HepG2 (cell line): ENCODE measurements around the gene MUL1. TPM values are rescaled to one million over a fixed set of nuclear protein-coding genes. Genes with fewer than 3 reads are reported as not detected.

ENCODE experiments used
- AHR ChIP-seq: IDR thresholded peaks from 2 replicates; pipeline ENCODE4 v1.6.1; 2018; ENCODE audit warnings: missing genetic modification reagents, missing compliant biosample characterization
- ARHGAP35 ChIP-seq: sonication (generic); formaldehyde crosslinking; IDR thresholded peaks from 2 replicates; pipeline ENCODE4 v1.9.0; 2022; ENCODE audit warnings: mild to moderate bottlenecking, inconsistent platforms, moderate library complexity, missing genetic modification reagents, borderline replicate concordance
- DR1 ChIP-seq: sonication (generic); formaldehyde crosslinking; IDR thresholded peaks from 2 replicates; pipeline ENCODE4 v1.8.0; 2021; ENCODE audit warnings: mild to moderate bottlenecking, missing genetic modification reagents, inconsistent platforms
- HMGA1 ChIP-seq: sonication (generic); formaldehyde crosslinking; conservative IDR thresholded peaks from 2 replicates; pipeline ENCODE4 v1.4.0; 2020; ENCODE audit warnings: missing genetic modification reagents
- HNRNPH1 ChIP-seq: fragments of 200-400 bp; formaldehyde crosslinking; optimal IDR thresholded peaks from 2 replicates; pipeline ENCODE3; 2017; ENCODE audit warnings: mild to moderate bottlenecking, low read depth, low read length
- MBNL3 ChIP-seq: fragments of 250-450 bp; sonication (Bioruptor Pico); conservative IDR thresholded peaks from 2 replicates; pipeline ENCODE4 v1.8.0; 2022; ENCODE audit warnings: mild to moderate bottlenecking, inconsistent platforms
- MXD4 ChIP-seq: IDR thresholded peaks from 2 replicates; pipeline ENCODE4 v1.6.1; 2016; ENCODE audit warnings: mild to moderate bottlenecking, missing biosample characterization, missing genetic modification reagents
- NFYB ChIP-seq: sonication (generic); formaldehyde crosslinking; IDR thresholded peaks from 2 replicates; pipeline ENCODE4 v1.4.0; 2020; ENCODE audit warnings: missing genetic modification reagents
- NR2C2 ChIP-seq: sonication (generic); formaldehyde crosslinking; IDR thresholded peaks from 2 replicates; pipeline ENCODE4 v1.4.0; 2020; ENCODE audit warnings: missing genetic modification reagents, mild to moderate bottlenecking, moderate library complexity, borderline replicate concordance
- POLR2AphosphoS2 ChIP-seq: IDR thresholded peaks from 2 replicates; pipeline ENCODE4 v1.6.1; 2011; ENCODE audit warnings: low read depth, low read length, improper control_type of control experiment
- POLR2G ChIP-seq: fragments of 200-400 bp; formaldehyde crosslinking; IDR thresholded peaks from 2 replicates; pipeline ENCODE4 v1.6.1; 2018; ENCODE audit warnings: mild to moderate bottlenecking, low read depth, low read length, moderate library complexity
- RARG ChIP-seq: sonication (generic); formaldehyde crosslinking; IDR thresholded peaks from 2 replicates; pipeline ENCODE4 v1.4.0; 2020; ENCODE audit warnings: low read depth, mild to moderate bottlenecking, missing genetic modification reagents
- SATB2 ChIP-seq: sonication (generic); formaldehyde crosslinking; IDR thresholded peaks from 2 replicates; pipeline ENCODE4 v1.5.0; 2020; ENCODE audit warnings: missing genetic modification reagents
- SMYD3 ChIP-seq: sonication (generic); formaldehyde crosslinking; IDR thresholded peaks from 2 replicates; pipeline ENCODE4 v1.8.1; 2023; ENCODE audit warnings: mild to moderate bottlenecking, missing genetic modification reagents
- SNAPC2 ChIP-seq: sonication (generic); formaldehyde crosslinking; IDR thresholded peaks from 2 replicates; pipeline ENCODE4 v1.8.1; 2022; ENCODE audit warnings: mild to moderate bottlenecking, missing genetic modification reagents
- TAF15 ChIP-seq: fragments of 200-400 bp; formaldehyde crosslinking; IDR thresholded peaks from one replicate; pipeline ENCODE4 v1.6.1; 2018; ENCODE audit warnings: mild to moderate bottlenecking, low read depth, low read length; ENCODE audit not compliant: poor library complexity, severe bottlenecking
- TEF ChIP-seq: sonication (generic); formaldehyde crosslinking; IDR thresholded peaks from 2 replicates; pipeline ENCODE4 v1.5.0; 2020; ENCODE audit warnings: missing genetic modification reagents
- ZFP82 ChIP-seq: sonication (generic); formaldehyde crosslinking; IDR thresholded peaks from 2 replicates; pipeline ENCODE4 v1.5.1; 2020; ENCODE audit warnings: mild to moderate bottlenecking, missing genetic modification reagents, borderline replicate concordance
- ZNF225 ChIP-seq: sonication (generic); formaldehyde crosslinking; IDR thresholded peaks from 2 replicates; pipeline ENCODE4 v1.4.0; 2020; ENCODE audit warnings: mild to moderate bottlenecking, missing genetic modification reagents
- ZNF263 ChIP-seq: sonication (generic); formaldehyde crosslinking; IDR thresholded peaks from 2 replicates; pipeline ENCODE4 v1.4.0; 2020; ENCODE audit warnings: missing genetic modification reagents
- ZNF30 ChIP-seq: sonication (generic); formaldehyde crosslinking; IDR thresholded peaks from 2 replicates; pipeline ENCODE4 v1.5.0; 2020; ENCODE audit warnings: mild to moderate bottlenecking, missing genetic modification reagents
- ZNF512B ChIP-seq: sonication (generic); formaldehyde crosslinking; IDR thresholded peaks from 2 replicates; pipeline ENCODE4 v1.5.1; 2020; ENCODE audit warnings: missing genetic modification reagents, mild to moderate bottlenecking, borderline replicate concordance
- ZNF567 ChIP-seq: sonication (generic); formaldehyde crosslinking; IDR thresholded peaks from 2 replicates; pipeline ENCODE4 v1.8.1; 2023; ENCODE audit warnings: mild to moderate bottlenecking, missing genetic modification reagents, borderline replicate concordance
- ZNF597 ChIP-seq: sonication (generic); formaldehyde crosslinking; IDR thresholded peaks from 2 replicates; pipeline ENCODE4 v1.5.0; 2020; ENCODE audit warnings: missing genetic modification reagents
- ZSCAN31 ChIP-seq: sonication (generic); formaldehyde crosslinking; IDR thresholded peaks from 2 replicates; pipeline ENCODE4 v1.5.0; 2020; ENCODE audit warnings: low read depth, mild to moderate bottlenecking, missing genetic modification reagents
- polyA plus RNA-seq, 8 experiments: library from polyadenylated mRNA; depleted of rRNA in 3 of 8; stranded (reverse) in 7 of 8; unstranded in 1 of 8; fragments of >200 nt; fragmentation: Illumina TruSeq in 4 of 8; extraction: Trizol in 4 of 8; gene quantifications; 2 replicates each; pipeline versions ENCODE4 v1.2.1 to v1.2.3, GENCODE V29; 2011 to 2016; ENCODE audit warnings: low read depth in 4 of 8, missing spikeins in 1 of 8, mixed read lengths in 1 of 8; ENCODE audit not compliant: insufficient read depth in 1 of 8
- total RNA-seq, 5 experiments: library from RNA; depleted of rRNA; stranded (reverse); fragments of >200 nt; fragmentation: Illumina TruSeq; extraction: Trizol; gene quantifications; 2 replicates each; pipeline ENCODE4 v1.2.3, GENCODE V29; 2016; ENCODE audit warnings: low read depth in 1 of 5
- TF ChIP-seq, protein P1 (sequence below): sonication (generic); formaldehyde crosslinking; conservative IDR thresholded peaks from 2 replicates; pipeline ENCODE4 v1.4.0; 2020; ENCODE audit warnings: missing genetic modification reagents

Gene MUL1
- total and polyA plus RNA-seq, 2 of the 13 experiments (the other 11 are each of a cell fraction or from before 2014, with no cell fraction given), result 21.5 to 26.5 TPM

DNA sequence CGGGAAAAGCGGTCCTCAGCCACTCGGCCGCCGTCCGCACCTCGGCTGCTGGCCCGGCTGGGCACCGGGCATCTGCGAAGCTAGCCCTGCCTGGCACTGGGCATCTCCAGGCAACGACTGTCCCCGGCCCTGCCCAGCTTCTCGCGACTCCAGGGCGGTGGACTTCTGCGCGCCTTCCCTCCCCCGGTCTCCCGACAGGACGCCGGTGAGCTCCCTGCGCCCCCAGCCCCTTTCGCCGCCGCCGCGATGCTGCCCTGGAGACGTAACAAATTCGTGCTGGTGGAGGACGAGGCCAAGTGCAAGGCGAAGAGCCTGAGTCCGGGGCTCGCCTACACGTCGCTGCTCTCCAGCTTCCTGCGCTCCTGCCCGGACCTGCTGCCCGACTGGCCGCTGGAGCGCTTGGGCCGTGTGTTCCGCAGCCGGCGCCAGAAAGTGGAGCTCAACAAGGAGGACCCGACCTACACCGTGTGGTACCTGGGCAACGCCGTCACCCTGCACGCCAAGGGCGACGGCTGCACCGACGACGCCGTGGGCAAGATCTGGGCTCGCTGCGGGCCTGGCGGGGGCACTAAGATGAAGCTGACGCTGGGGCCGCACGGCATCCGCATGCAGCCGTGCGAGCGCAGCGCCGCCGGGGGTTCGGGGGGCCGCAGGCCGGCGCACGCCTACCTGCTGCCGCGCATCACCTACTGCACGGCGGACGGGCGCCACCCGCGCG is 44.9 kb upstream of the MUL1 start (continued):
- TF ChIP-seq SMYD3 (CRISPR knock-in tag) (no peak), ZNF30 (CRISPR knock-in tag) (no peak), SATB2 (no peak), HNRNPH1 (no peak), ZNF263 (CRISPR knock-in tag) (no peak), TEF (no peak), RARG (CRISPR knock-in tag) (no peak), DR1 (CRISPR knock-in tag) (no peak), HMGA1 (CRISPR knock-in tag) (no peak), MXD4 (no peak), ZNF225 (no peak), POLR2AphosphoS2 (no peak), ARHGAP35 (CRISPR knock-in tag) (no peak), ZNF597 (CRISPR knock-in tag) (no peak), POLR2G (no peak), SNAPC2 (no peak), MBNL3 (CRISPR knock-in tag) (no peak), TAF15 (no peak), NR2C2 (CRISPR knock-in tag) (no peak), ZNF512B (CRISPR knock-in tag) (no peak), AHR (CRISPR knock-in tag) (no peak), ZFP82 (CRISPR knock-in tag) (no peak), ZNF567 (CRISPR knock-in tag) (no peak), NFYB (no peak), ZSCAN31 (CRISPR knock-in tag) (no peak)
- TF ChIP-seq, protein P1, sequence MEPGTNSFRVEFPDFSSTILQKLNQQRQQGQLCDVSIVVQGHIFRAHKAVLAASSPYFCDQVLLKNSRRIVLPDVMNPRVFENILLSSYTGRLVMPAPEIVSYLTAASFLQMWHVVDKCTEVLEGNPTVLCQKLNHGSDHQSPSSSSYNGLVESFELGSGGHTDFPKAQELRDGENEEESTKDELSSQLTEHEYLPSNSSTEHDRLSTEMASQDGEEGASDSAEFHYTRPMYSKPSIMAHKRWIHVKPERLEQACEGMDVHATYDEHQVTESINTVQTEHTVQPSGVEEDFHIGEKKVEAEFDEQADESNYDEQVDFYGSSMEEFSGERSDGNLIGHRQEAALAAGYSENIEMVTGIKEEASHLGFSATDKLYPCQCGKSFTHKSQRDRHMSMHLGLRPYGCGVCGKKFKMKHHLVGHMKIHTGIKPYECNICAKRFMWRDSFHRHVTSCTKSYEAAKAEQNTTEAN (CRISPR knock-in tag), result no peak
